Lower lobe of right lung (tissue), 2 donors: ENCODE data around the gene CRIP3. TPM values are rescaled to one million over a fixed set of nuclear protein-coding genes. Genes with fewer than 3 reads are reported as not detected.

Experiments used
- ATAC-seq, 2 donors: fragments of 200-7000 bp; cut with Tn5 transposase; one replicate each; pipeline ENCODE4 v1.9.1; 2020 to 2022; ENCODE audit warnings: mild to moderate bottlenecking in 2 of 2, moderate library complexity in 2 of 2
- DNase-seq: peaks from one replicate; pipeline ENCODE4 v3.0.0-alpha.2; 2020
- H3K27ac ChIP-seq: fragments of 200-600 bp; one replicate; pipeline ENCODE4 v1.8.0; 2022
- H3K27me3 ChIP-seq: fragments of 200-600 bp; one replicate; pipeline ENCODE4 v1.8.0; 2022; ENCODE audit warnings: low read depth
- H3K36me3 ChIP-seq: fragments of 200-600 bp; one replicate; pipeline ENCODE4 v1.8.0; 2022; ENCODE audit warnings: mild to moderate bottlenecking
- H3K4me1 ChIP-seq: fragments of 200-600 bp; one replicate; pipeline ENCODE4 v1.8.0; 2022
- H3K4me3 ChIP-seq: fragments of 200-600 bp; one replicate; pipeline ENCODE4 v1.8.0; 2022; ENCODE audit warnings: mild to moderate bottlenecking
- H3K9me3 ChIP-seq: fragments of 200-600 bp; one replicate; pipeline ENCODE4 v1.8.0; 2022
- intact Hi-C: fragments of 100-400 bp; cut with DNase I; formaldehyde crosslinking; loops from one replicate; pipeline ENCODE4 v1.11.0; 2022
- total RNA-seq: library from RNA; stranded (reverse); fragmentation: NEBNext Ultra II Directional; extraction: Animal tissue kit (Norgen Biotek cat#: 25700); gene quantifications from one replicate; pipeline ENCODE4 v1.2.1, GENCODE V29; 2021
- TF ChIP-seq, protein P1 (sequence below): fragments of 200-600 bp; IDR thresholded peaks from one replicate; pipeline ENCODE4 v1.8.0; 2022; ENCODE audit warnings: antibody characterized with exemption, mild to moderate bottlenecking
- donor health status: DM: no; HTN: yes; CAD: no; lungs with severe emphysema.

CRIP3 gene
- total RNA-seq, 1 donor from 2014 or later, result 0.95 TPM

DNA sequence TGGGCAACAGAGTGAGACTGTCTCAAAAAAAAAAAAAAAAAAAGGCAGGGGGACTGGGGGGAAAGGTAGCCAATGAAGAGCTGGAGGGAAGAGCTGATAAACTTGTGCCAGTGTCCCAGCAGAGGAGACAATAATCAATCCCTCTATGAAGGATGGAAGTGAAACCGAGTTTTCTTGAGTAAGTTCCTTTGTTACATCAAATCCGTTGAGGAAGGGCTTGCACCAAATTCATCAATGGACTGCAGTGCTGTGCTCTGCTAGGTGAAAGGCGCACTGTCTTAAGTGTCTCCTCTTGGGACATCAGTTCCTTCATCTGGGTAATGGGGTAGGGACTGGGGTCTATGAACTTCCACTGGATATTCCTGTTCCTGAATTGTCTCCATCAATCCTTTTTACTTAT lies 3.0 kb upstream of the CRIP3 start:
- peaks cover 17% of the 10 kb centered on the region for H3K4me1 ChIP-seq
- TF ChIP-seq, protein P1, sequence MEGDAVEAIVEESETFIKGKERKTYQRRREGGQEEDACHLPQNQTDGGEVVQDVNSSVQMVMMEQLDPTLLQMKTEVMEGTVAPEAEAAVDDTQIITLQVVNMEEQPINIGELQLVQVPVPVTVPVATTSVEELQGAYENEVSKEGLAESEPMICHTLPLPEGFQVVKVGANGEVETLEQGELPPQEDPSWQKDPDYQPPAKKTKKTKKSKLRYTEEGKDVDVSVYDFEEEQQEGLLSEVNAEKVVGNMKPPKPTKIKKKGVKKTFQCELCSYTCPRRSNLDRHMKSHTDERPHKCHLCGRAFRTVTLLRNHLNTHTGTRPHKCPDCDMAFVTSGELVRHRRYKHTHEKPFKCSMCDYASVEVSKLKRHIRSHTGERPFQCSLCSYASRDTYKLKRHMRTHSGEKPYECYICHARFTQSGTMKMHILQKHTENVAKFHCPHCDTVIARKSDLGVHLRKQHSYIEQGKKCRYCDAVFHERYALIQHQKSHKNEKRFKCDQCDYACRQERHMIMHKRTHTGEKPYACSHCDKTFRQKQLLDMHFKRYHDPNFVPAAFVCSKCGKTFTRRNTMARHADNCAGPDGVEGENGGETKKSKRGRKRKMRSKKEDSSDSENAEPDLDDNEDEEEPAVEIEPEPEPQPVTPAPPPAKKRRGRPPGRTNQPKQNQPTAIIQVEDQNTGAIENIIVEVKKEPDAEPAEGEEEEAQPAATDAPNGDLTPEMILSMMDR, result no peak
- H3K27ac ChIP-seq, result no peak overlapping the region
- intact Hi-C loops, result no loop called here
- no peak for ATAC-seq
- DNase-seq, result no peak
- no peaks in the 10 kb centered on the region for H3K36me3 ChIP-seq
- H3K9me3 ChIP-seq, result no peaks in the 10 kb centered on the region
- no peak overlapping the region for H3K4me3 ChIP-seq
- H3K27me3 ChIP-seq, result peaks cover 4% of the 10 kb centered on the region

DNA sequence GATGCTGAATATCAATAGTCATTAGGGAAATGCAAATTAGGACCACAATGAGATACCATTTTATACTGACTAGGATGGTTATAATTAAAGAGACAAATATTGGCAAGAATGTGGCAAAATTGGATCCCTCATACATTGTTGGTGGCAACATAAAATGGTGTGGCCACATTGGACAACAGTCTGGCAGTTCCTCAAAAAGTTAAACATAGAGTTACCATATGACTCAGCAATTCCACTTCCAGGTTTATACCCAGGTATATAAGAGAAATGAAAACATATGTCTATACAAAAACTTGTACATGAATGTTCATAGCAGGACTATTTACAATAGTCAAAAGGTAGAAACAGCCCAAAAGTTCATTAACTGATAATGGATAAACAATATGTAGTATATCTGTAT lies 2.0 kb upstream of the CRIP3 start:
- H3K27me3 ChIP-seq, result peaks cover 4% of the 10 kb centered on the region
- TF ChIP-seq, protein P1, result no peak
- H3K4me1 ChIP-seq, result peaks cover 17% of the 10 kb centered on the region
- H3K36me3 ChIP-seq, result no peaks in the 10 kb centered on the region
- intact Hi-C loops, result no loop called here
- H3K4me3 ChIP-seq, result no peak overlapping the region
- no peak overlapping the region for H3K27ac ChIP-seq
- ATAC-seq, result no peak
- DNase-seq, result no peak
- H3K9me3 ChIP-seq, result no peaks in the 10 kb centered on the region

DNA sequence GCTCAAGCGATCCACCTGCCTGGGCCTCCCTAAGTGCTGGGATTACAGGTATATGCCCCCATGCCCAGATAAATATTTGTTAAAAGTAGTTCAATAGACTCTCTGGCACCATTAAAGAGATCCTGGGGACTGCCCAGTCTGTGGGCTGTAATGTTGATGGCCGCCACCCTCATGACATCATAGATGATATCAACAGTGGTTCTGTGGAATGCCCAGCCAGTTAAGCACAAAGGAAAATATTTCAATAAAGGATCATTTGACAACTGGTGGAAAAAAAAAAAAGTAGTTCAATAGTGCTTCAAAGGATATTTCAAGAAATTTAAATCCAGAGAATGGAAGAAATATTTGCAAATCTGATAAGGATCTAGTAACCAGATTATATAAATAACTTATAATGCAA lies 1.5 kb upstream of the CRIP3 start:
- Histone ChIP-seq H3K36me3 (no peaks in the 10 kb centered on the region), H3K27ac (no peak overlapping the region), H3K4me3 (no peak overlapping the region), H3K9me3 (no peaks in the 10 kb centered on the region), H3K27me3 (peaks cover 4% of the 10 kb centered on the region), H3K4me1 (peaks cover 17% of the 10 kb centered on the region)
- TF ChIP-seq, protein P1, result no peak
- DNase-seq (no peak), ATAC-seq (no peak)
- intact Hi-C loops, result no loop called here

DNA sequence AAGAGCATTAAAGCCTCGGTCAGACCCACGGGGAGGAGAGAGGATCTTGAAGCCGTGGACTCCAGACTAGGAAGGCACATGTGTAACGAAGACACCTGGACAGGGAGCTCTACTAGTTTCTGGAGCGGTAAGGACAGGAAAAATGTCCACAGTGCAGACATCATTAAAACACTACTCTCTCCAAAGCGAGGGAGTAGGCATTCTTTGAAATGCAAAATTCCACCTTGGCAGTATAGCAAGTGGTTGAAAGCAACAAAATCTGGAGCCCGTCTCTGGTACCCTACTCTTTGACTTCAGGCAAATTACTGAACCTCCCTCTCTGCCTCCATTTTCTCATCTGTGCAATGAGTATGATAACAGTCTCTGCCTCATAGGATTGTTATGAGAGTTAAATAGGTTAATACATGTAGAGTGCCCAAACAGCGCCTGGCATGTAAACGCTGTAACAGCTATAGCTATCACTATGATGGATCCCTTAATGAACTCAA lies 408 bp upstream of the CRIP3 start:
- H3K27ac ChIP-seq, result no peak overlapping the region
- TF ChIP-seq, protein P1, result no peak
- H3K4me3 ChIP-seq, result peak overlapping the region; percentile 46
- DNase-seq (no peak), ATAC-seq (no peak)
- H3K27me3 ChIP-seq, result peaks cover 4% of the 10 kb centered on the region
- H3K9me3 ChIP-seq, result no peaks in the 10 kb centered on the region
- H3K4me1 ChIP-seq, result peaks cover 17% of the 10 kb centered on the region
- H3K36me3 ChIP-seq, result no peaks in the 10 kb centered on the region
- intact Hi-C loops, result no loop called here

DNA sequence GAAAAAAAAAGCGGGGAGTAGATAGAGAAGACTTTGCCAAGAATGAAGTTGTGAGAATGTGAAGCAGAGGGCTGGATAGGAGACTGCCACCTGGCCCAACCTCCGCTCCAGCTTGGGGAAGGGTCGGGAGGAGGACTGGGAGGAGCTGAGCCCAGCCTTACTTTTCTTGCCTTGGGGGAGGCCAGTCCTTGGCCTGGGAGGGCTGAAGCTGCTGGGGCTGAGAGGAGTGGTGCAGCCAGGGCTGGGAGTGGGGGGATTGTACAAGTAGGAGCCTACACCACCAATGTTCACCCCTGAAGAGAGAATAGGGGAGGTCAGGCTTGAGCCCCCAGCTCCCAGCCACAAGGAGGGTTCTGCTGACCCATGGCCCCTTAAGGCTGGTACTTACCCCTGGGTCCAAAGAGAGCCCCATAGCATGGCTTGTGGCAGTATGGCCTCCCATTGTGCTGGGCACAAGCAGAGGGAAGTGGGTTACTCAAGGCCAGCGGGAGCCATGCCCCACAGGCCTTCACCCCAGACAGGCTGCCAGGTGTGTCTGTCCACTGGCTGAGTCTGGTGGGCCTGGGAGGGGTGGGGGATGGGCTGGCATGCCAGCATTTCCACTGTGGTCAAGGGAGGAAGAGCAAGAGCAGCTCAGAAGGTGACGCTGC lies 1.1 kb downstream of the CRIP3 start:
- intact Hi-C loops, result no loop called here
- no peaks in the 10 kb centered on the region for H3K9me3 ChIP-seq
- H3K27ac ChIP-seq, result no peak overlapping the region
- H3K27me3 ChIP-seq, result peaks cover 4% of the 10 kb centered on the region
- no peaks in the 10 kb centered on the region for H3K36me3 ChIP-seq
- no peak overlapping the region for H3K4me3 ChIP-seq
- ATAC-seq (no peak), DNase-seq (no peak)
- TF ChIP-seq, protein P1, result no peak
- H3K4me1 ChIP-seq, result peaks cover 13% of the 10 kb centered on the region
